Sigmoid colon (tissue), 7 donors: ENCODE measurements around the gene DHRS7B. TPM values are rescaled to one million over a fixed set of nuclear protein-coding genes. Genes with fewer than 3 reads are reported as not detected.

ENCODE experiments used
- DNase-seq: peaks from one replicate; pipeline ENCODE4 v3.0.0-alpha.2; 2019
- H3K27ac ChIP-seq, 4 donors: fragments of 200-600 bp; sonication (generic); one replicate each; pipeline ENCODE4 v1.5.1; 2016 to 2019; ENCODE audit warnings: mild to moderate bottlenecking in 1 of 4
- H3K27me3 ChIP-seq, 3 donors: fragments of 200-600 bp; sonication (generic); one replicate each; pipeline ENCODE4 v1.5.1; 2019; ENCODE audit warnings: mild to moderate bottlenecking in 1 of 3
- H3K36me3 ChIP-seq, 4 donors: fragments of 200-600 bp; sonication (generic); one replicate each; pipeline ENCODE4 v1.5.1; 2016 to 2019
- H3K4me1 ChIP-seq, 4 donors: fragments of 200-600 bp; sonication (generic); one replicate each; pipeline ENCODE4 v1.5.1; 2017 to 2019
- H3K4me3 ChIP-seq, 4 donors: fragments of 200-600 bp; sonication (generic); one replicate each; pipeline ENCODE4 v1.5.1; 2017 to 2019; ENCODE audit warnings: mild to moderate bottlenecking in 2 of 4, moderate library complexity in 1 of 4
- H3K9me3 ChIP-seq, 4 donors: fragments of 200-600 bp in 3 of 4; sonication (generic) in 3 of 4; one replicate each; pipeline versions ENCODE4 v1.5.1 to v1.6.1; 2013 to 2019
- EP300 ChIP-seq, 4 donors: sonication (generic); formaldehyde crosslinking; IDR thresholded peaks; one replicate each; pipeline ENCODE4 v1.6.1; 2017; ENCODE audit warnings: antibody characterized with exemption in 4 of 4
- POLR2A ChIP-seq, 2 donors: fragments of 450-650 bp; IDR thresholded peaks; one replicate each; pipeline ENCODE4 v1.6.1; 2016; ENCODE audit warnings: antibody characterized with exemption in 2 of 2, mild to moderate bottlenecking in 2 of 2, moderate library complexity in 2 of 2
- POLR2AphosphoS5 ChIP-seq, 4 donors: sonication (generic); formaldehyde crosslinking; IDR thresholded peaks; one replicate each; pipeline ENCODE4 v1.6.1; 2017; ENCODE audit warnings: antibody characterized with exemption in 4 of 4
- WGBS, 2 donors: extraction: QIAGEN DNeasy Blood & Tissue Kit; methylation state at CpG; one replicate each; pipeline ENCODE4 v1.1.7; 2013; 5-methylcytosine and 5-hydroxymethylcytosine counted together
- intact Hi-C: fragments of 100-400 bp; cut with DNase I; formaldehyde crosslinking; loops from one replicate; pipeline ENCODE4 v1.15.1; 2023
- polyA plus RNA-seq, 3 donors: library from polyadenylated mRNA; stranded (reverse); fragments of 200-250 nt; gene quantifications; one replicate each; pipeline ENCODE4 v1.2.3, GENCODE V29; 2013
- total RNA-seq, 4 donors: library from RNA; depleted of rRNA; stranded (reverse); fragments of >200 nt; gene quantifications; one replicate each; pipeline ENCODE4 v1.1.0, GENCODE V29; 2016
- TF ChIP-seq, protein P1 (sequence below), 4 experiments: fragments of 450-650 bp in 3 of 4; fragments of 200-600 bp in 1 of 4; IDR thresholded peaks; one replicate each; pipeline ENCODE4 v1.5.1; 2016 to 2019; ENCODE audit warnings: antibody characterized with exemption in 4 of 4, mild to moderate bottlenecking in 3 of 4, moderate library complexity in 2 of 4
- donor health status: healthy with polysubstance abuse.
- donor health status: Bipolar disorder and iron deficiency.
- donor health status: healthy.

Gene DHRS7B
- total and polyA plus RNA-seq, 7 donors = 8.3 to 31.9 (median 23.2) TPM

DNA sequence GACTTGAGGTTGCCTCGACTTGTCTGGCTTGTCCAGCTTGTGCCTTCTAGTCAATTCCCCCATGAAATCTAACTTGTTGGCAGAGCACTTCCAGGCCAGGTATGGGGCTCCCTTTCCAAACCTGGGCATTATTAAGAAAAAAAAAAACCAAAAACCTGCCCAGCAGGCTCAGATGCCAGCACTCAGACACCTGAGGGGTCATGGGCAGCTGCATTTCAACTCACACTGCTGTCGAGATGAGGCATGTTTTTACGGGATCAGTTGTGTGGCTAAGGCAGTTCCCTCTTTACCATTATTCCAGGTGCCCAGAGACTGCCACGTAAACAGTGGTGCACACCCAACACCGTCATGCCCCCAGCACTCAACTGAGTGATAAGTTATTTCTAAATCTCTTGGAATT lies 69.4 kb downstream of the DHRS7B start:
- Histone ChIP-seq H3K4me1 (peaks cover 0 to 27% (median 20%) of the 10 kb centered on the region in 4 donors), H3K27ac (no peak overlapping the region), H3K4me3 (no peak overlapping the region), H3K27me3 (no peaks in the 10 kb centered on the region), H3K36me3 (peaks cover 5 to 23% (median 18%) of the 10 kb centered on the region in 4 donors), H3K9me3 (no peaks in the 10 kb centered on the region)
- TF ChIP-seq EP300 (IDR thresholded peaks at IDR 0.05) (no peak), POLR2AphosphoS5 (IDR thresholded peaks at IDR 0.05) (no peak), POLR2A (IDR thresholded peaks at IDR 0.05) (no peak)
- TF ChIP-seq, protein P1, sequence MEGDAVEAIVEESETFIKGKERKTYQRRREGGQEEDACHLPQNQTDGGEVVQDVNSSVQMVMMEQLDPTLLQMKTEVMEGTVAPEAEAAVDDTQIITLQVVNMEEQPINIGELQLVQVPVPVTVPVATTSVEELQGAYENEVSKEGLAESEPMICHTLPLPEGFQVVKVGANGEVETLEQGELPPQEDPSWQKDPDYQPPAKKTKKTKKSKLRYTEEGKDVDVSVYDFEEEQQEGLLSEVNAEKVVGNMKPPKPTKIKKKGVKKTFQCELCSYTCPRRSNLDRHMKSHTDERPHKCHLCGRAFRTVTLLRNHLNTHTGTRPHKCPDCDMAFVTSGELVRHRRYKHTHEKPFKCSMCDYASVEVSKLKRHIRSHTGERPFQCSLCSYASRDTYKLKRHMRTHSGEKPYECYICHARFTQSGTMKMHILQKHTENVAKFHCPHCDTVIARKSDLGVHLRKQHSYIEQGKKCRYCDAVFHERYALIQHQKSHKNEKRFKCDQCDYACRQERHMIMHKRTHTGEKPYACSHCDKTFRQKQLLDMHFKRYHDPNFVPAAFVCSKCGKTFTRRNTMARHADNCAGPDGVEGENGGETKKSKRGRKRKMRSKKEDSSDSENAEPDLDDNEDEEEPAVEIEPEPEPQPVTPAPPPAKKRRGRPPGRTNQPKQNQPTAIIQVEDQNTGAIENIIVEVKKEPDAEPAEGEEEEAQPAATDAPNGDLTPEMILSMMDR (IDR thresholded peaks at IDR 0.05) = no peak
- WGBS, 2 donors = 77 to 91% methylated on average over 5 of the region's 5 CpGs
- intact Hi-C loops = no loop called here
- no peak for DNase-seq

- no peaks in the 10 kb centered on the region for H3K27me3 ChIP-seq
- intact Hi-C loops = no loop called here
- peaks cover 5 to 23% (median 18%) of the 10 kb centered on the region in 4 donors for H3K36me3 ChIP-seq
- 94 to 95% methylated on average over 20 of the region's 20 CpGs for whole genome bisulfite sequencing, 2 donors
- H3K4me1 ChIP-seq = peaks cover 0 to 42% (median 31%) of the 10 kb centered on the region in 4 donors
- no peak for DNase-seq
- H3K9me3 ChIP-seq = no peaks in the 10 kb centered on the region
- H3K4me3 ChIP-seq = no peak overlapping the region
- TF ChIP-seq EP300 (IDR thresholded peaks at IDR 0.05) (no peak), POLR2AphosphoS5 (IDR thresholded peaks at IDR 0.05) (no peak), POLR2A (IDR thresholded peaks at IDR 0.05) (no peak)
- TF ChIP-seq, protein P1 (IDR thresholded peaks at IDR 0.05) = no peak
- H3K27ac ChIP-seq = no peak overlapping the region
Measured at GRCh38 chr17:21198411-21198810, 71.6 kb downstream of the DHRS7B start.

DNA sequence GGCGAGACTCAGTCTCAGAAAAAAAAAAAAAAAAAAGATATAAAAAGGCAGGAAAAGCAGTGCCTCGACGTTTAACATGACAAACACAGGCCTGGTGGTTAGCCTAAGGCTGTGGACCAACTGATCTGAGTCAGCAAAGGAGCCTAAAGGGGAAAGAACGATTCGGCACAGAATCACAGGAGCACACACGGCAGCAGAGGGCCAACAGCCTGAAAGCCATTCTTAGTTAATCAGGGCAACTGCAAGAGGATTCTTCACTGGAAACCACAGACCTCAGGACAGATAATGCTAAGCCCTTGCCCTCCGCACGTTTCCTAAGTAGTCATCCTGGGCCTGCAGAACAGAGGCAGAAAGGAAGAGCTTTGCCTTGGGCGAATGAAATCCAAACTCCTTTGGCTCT lies 72.5 kb downstream of the DHRS7B start:
- no peak for DNase-seq
- H3K27ac ChIP-seq = no peak overlapping the region
- peaks cover 0 to 47% (median 34%) of the 10 kb centered on the region in 4 donors for H3K4me1 ChIP-seq
- peaks cover 5 to 23% (median 18%) of the 10 kb centered on the region in 4 donors for H3K36me3 ChIP-seq
- TF ChIP-seq POLR2AphosphoS5 (IDR thresholded peaks at IDR 0.05) (no peak), EP300 (IDR thresholded peaks at IDR 0.05) (no peak), POLR2A (IDR thresholded peaks at IDR 0.05) (no peak)
- TF ChIP-seq, protein P1 (IDR thresholded peaks at IDR 0.05) = no peak
- intact Hi-C loops = no loop called here
- no peak overlapping the region for H3K4me3 ChIP-seq
- H3K27me3 ChIP-seq = no peaks in the 10 kb centered on the region
- no peaks in the 10 kb centered on the region for H3K9me3 ChIP-seq
- WGBS, 2 donors = 74 to 80% methylated on average over 9 of the region's 9 CpGs

DNA sequence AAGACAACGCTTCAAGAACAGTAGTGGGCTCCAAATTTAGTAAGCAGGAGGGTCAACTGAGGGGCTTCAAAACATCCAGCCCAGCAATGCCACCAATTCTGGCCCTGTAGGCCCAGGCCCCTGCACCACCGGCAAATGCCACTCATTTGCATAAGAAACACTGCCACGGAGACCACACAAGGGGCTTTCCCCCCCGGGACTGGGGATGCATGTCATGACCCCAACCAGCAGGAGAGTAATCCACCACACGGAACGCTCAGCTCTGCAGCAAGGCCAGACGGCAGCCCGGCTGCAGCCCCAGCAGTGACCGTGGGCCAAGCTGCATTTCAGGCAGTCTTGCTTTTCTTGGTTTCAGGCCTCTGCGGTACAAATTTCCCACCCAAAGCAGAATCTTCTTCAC lies 73.1 kb downstream of the DHRS7B start:
- H3K4me1 ChIP-seq = peaks cover 0 to 53% (median 37%) of the 10 kb centered on the region in 4 donors
- peaks cover 5 to 23% (median 18%) of the 10 kb centered on the region in 4 donors for H3K36me3 ChIP-seq
- H3K9me3 ChIP-seq = no peaks in the 10 kb centered on the region
- TF ChIP-seq EP300 (IDR thresholded peaks at IDR 0.05) (no peak), POLR2A (IDR thresholded peaks at IDR 0.05) (no peak), POLR2AphosphoS5 (IDR thresholded peaks at IDR 0.05) (no peak)
- TF ChIP-seq, protein P1 (IDR thresholded peaks at IDR 0.05) = no peak
- no peaks in the 10 kb centered on the region for H3K27me3 ChIP-seq
- H3K4me3 ChIP-seq = no peak overlapping the region
- no peak for DNase-seq
- intact Hi-C loops = no loop called here
- 75 to 87% methylated on average over 10 of the region's 10 CpGs for WGBS, 2 donors
- H3K27ac ChIP-seq = no peak overlapping the region
